GM19372 (cell line): ENCODE data around the gene IRF5.

ENCODE experiments used
- ATAC-seq: cut with Tn5 transposase; IDR thresholded peaks from one replicate; pipeline ENCODE4 v1.9.1; 2021; ENCODE audit warnings: mild to moderate bottlenecking, low read depth, moderate library complexity; ENCODE audit not compliant: unreplicated experiment

IRF5 gene

GRCh38 chr7:128918016-128918665, 19.6 kb upstream of the IRF5 start:
- no peak for ATAC-seq

- no peak for ATAC-seq
These were observed 18.5 kb upstream of the IRF5 start for GRCh38 chr7:128919241-128919640.

GRCh38 chr7:128919881-128920799, 17.6 kb upstream of the IRF5 start:
- no peak for ATAC-seq

GRCh38 chr7:128920913-128921582, 16.7 kb upstream of the IRF5 start:
- ATAC-seq, result no peak

- no peak for ATAC-seq
These were observed 15.8 kb upstream of the IRF5 start for GRCh38 chr7:128921866-128922440.

- no peak for ATAC-seq
These were observed 15.0 kb upstream of the IRF5 start for GRCh38 chr7:128922496-128923410.

- no peak for ATAC-seq
These were observed 14.3 kb upstream of the IRF5 start for GRCh38 chr7:128923411-128923800.

- no peak for ATAC-seq
These were observed 12.8 kb upstream of the IRF5 start for GRCh38 chr7:128924707-128925588.

GRCh38 chr7:128928159-128928813, 9.4 kb upstream of the IRF5 start:
- ATAC-seq, result no peak

GRCh38 chr7:128928882-128929788, 8.6 kb upstream of the IRF5 start:
- ATAC-seq, result no peak

GRCh38 chr7:128931190-128931798, 6.4 kb upstream of the IRF5 start:
- no peak for ATAC-seq

GRCh38 chr7:128931965-128932861, 5.5 kb upstream of the IRF5 start:
- no peak for ATAC-seq

GRCh38 chr7:128932862-128933179, 4.9 kb upstream of the IRF5 start:
- ATAC-seq, result no peak

- no peak for ATAC-seq
These were observed 4.4 kb upstream of the IRF5 start for GRCh38 chr7:128933180-128933891.
